Colon (tissue), 2 donors: ENCODE measurements around the gene REXO2.

Experiments used
- FAIRE-seq: peaks from 2 replicates; lab custom pipeline; 2012; peaks lifted over from hg19 to GRCh38; lab: Jason Lieb, UNC
- donor health status: control.
- donor health status: control.

Gene REXO2

GRCh38 chr11:114440971-114441763 is 1.9 kb downstream of the REXO2 start:
- no peak for FAIRE-seq

DNA sequence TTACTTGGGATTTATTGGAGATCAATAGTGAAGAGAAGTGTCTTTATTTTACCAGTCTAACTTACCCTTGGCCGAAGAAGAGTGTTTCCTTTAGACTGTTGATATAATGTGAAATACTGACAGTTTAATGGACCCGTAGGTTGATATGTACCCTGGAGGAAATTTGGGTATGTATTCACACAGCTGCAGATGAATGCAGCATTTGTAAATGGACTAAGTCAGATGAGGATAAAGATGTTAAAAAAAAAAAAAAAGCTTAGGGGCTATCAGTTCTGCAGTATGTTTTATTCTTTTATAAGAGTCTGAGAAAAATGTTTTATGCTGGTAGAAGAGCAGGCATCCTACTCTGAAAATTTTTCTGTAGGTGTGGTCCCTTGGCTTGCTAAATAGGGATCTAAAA is 2.7 kb downstream of the REXO2 start:
- FAIRE-seq = no peak

- no peak for FAIRE-seq
Measured at GRCh38 chr11:114442536-114442935, 3.3 kb downstream of the REXO2 start.

DNA sequence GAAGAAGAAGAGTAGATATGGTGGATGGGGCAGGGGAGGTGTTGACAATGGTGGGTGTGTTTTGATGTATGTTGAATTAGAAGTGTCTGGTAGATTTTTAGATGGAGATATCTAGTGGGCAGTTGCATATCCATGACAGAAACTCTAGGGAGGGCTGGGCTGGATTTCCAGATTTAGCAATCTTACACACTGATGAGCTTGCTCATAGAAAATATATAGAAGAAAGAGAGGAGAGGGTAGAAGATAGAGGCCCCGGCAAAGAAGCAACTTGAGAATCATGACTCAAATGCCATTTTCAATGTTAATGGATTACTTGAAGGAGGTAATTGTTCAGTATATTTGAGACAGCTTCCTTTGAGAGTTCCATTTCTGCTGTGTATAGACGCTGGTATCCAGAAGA is 8.2 kb downstream of the REXO2 start:
- FAIRE-seq = no peak

DNA sequence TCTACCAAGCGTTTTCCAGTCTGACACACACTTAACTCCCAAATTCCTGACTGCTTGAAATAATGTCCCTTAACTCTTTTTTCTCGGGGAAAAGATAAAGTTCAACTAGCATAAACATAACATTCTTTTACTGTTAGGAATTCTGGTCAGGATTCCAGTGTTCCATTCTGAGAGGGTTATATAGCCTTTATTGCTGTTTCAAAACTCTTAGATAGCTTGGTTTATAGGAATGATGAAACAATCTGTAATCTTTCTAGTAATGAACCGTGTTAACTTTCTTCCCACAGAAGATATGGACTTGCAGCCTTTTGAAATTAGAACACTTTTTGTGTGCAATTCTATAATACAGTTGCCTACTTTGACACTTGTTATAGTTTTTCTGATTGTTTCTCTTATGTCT is 8.6 kb downstream of the REXO2 start:
- FAIRE-seq = no peak

DNA sequence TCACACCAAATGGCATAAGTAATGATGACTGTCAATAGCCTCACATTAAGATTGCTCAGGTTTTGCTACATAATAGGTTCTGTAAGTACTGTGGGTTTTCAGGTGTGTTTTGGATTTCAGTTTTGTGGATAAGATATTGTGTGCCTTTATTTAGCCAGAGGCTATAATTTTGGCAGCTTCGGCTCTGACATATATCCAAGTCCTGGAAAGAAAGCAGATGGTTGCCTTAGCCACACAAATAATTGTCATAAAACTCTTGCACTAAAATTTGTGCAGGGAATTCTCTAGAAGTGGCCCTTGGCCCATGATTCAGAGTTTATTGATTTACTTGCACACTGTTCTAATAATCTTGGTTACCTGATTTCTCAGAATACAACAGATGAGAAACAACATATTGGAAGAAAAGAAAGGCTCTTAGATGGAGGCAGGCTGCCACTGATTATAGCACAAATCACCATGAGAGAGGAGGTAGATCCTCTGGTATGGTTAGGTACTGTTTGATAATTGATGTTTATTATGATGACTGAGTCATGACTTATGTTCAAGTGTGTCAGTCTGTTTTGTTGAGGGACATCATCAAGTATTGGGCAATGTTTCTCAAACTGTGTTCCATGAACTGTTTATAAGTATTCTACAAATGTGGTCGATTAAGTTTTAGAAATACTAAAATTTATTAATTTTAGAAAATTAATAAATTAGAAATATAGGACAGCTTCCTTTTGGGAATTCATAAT is 9.6 kb downstream of the REXO2 start:
- no peak for FAIRE-seq

DNA sequence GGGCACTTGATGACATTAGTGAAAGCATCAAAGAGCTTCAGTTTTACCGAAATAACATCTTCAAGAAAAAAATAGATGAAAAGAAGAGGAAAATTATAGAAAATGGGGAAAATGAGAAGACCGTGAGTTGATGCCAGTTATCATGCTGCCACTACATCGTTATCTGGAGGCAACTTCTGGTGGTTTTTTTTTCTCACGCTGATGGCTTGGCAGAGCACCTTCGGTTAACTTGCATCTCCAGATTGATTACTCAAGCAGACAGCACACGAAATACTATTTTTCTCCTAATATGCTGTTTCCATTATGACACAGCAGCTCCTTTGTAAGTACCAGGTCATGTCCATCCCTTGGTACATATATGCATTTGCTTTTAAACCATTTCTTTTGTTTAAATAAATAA is 10.6 kb downstream of the REXO2 start:
- no peak for FAIRE-seq

- FAIRE-seq = no peak
Measured at GRCh38 chr11:114452399-114452798, 13.1 kb downstream of the REXO2 start.

GRCh38 chr11:114463999-114464398 is 24.7 kb downstream of the REXO2 start:
- no peak for FAIRE-seq

DNA sequence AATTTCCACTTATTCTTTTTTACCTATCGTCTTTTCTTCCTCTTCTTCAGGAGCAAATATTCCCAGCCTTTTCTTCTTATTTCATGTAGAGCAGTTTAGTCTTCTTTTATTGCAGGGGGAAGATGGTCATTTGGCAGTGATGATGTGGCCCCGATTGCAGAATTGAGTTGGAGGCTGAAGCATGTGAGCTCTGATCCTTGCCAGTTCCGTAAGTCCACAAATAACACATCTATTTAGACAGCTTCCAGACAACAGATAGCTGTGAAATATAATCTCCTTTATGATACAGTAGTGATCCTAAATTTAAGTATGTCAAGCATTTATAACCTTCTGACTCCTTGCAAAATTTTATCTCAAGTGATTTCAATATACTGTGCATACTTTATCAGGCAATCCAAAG is 27.5 kb downstream of the REXO2 start:
- FAIRE-seq = no peak

- no peak for FAIRE-seq
Measured at GRCh38 chr11:114472661-114473060, 33.4 kb downstream of the REXO2 start.

GRCh38 chr11:114478001-114478410 is 38.7 kb downstream of the REXO2 start:
- no peak for FAIRE-seq

- FAIRE-seq = no peak
Measured at GRCh38 chr11:114478768-114479167, 39.5 kb downstream of the REXO2 start.

- no peak for FAIRE-seq
Measured at GRCh38 chr11:114479331-114479730, 40.1 kb downstream of the REXO2 start.

DNA sequence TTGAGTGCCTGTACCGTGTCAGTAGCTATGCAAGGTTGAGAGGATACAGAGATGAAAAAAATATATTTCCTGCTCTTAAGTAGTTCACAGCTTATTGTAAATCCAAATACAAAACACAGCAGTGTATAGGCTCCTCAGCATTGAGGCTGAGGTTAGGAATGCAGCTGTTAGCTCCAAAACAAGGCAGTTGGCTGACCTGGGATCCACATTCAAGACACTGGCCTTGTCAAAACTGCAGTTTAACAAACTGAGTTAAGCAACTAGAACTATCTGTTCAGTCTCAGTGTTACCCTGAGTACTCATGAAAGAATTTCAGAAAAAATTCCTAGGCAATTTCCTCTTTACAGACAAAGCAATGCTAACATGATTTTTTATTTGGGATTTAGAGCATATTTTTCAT is 42.8 kb downstream of the REXO2 start:
- no peak for FAIRE-seq

DNA sequence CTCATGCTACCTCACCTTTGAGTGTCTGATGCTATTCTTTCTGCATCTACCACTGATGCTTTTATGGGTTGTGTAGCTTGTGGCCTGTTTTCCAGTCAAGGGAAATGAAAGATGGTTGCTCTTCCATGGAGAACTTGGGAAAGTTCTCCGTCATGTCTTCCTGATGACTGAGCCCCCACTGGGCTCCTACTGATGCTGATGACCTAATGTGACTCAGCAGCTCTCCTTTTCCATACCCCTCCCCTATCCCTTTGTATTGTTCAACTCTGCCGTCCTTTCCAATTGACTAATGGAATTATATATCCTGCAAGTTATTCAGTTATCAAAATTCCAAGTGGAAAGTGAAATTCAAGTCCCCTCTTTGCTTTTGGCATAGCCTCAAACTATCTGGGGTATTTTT is 44.7 kb downstream of the REXO2 start:
- no peak for FAIRE-seq

DNA sequence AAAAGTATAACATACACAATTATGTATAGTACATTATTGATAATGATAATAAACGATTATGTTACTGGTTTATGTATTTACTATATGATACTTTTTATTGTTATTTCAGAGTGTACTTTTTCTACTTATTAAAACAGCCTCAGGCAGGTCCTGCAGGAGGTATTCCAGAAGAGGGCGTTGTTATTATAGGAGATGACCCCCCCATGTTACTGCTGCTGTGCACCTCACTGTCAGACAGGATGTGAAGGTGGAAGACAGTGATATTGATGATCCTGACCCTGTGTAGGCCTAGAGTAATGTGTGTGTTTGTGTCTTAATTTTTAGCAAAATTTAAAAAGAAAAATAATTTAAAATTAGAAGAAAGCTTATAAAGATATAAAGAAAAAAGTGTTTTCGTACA is 57.6 kb downstream of the REXO2 start:
- FAIRE-seq = no peak

- no peak for FAIRE-seq
Measured at GRCh38 chr11:114499756-114500155, 60.5 kb downstream of the REXO2 start.
